H9 (cell line): Measurements from ENCODE around the gene PPOX. TPM values are rescaled to one million over a fixed set of nuclear protein-coding genes. Genes with fewer than 3 reads are reported as not detected.

Source experiments
- DNase-seq: peaks from one replicate; pipeline ENCODE4 v3.0.0-alpha.2; 2017
- H2AFZ ChIP-seq: one replicate; pipeline ENCODE4 v1.6.1; 2013; ENCODE audit warnings: mild to moderate bottlenecking, low read length, control low read depth, moderate library complexity
- H2AK5ac ChIP-seq: 2 replicates; pipeline ENCODE4 v1.6.1; 2013; ENCODE audit warnings: low read length, control low read depth, mixed read lengths; ENCODE audit not compliant: insufficient read length
- H2BK120ac ChIP-seq: one replicate; pipeline ENCODE4 v1.6.1; 2013; ENCODE audit warnings: low read depth, mild to moderate bottlenecking, low read length, control low read depth, inconsistent platforms; ENCODE audit not compliant: poor library complexity, severe bottlenecking
- H2BK12ac ChIP-seq: 2 replicates; pipeline ENCODE4 v1.6.1; 2013; ENCODE audit warnings: low read length, control low read depth, mixed read lengths, low read depth; ENCODE audit not compliant: insufficient read length
- H2BK15ac ChIP-seq: 2 replicates; pipeline ENCODE4 v1.6.1; 2013; ENCODE audit warnings: low read depth, low read length, control low read depth
- H2BK20ac ChIP-seq: one replicate; pipeline ENCODE4 v1.6.1; 2013; ENCODE audit warnings: low read depth, mild to moderate bottlenecking, low read length, control low read depth, inconsistent platforms; ENCODE audit not compliant: poor library complexity, severe bottlenecking
- H2BK5ac ChIP-seq: 2 replicates; pipeline ENCODE4 v1.6.1; 2013; ENCODE audit warnings: low read length, control low read depth, mixed read lengths; ENCODE audit not compliant: insufficient read length
- H3K14ac ChIP-seq: 2 replicates; pipeline ENCODE4 v1.6.1; 2013; ENCODE audit warnings: low read length, control low read depth; ENCODE audit not compliant: insufficient read depth
- H3K18ac ChIP-seq: 2 replicates; pipeline ENCODE4 v1.6.1; 2013; ENCODE audit warnings: low read depth, mild to moderate bottlenecking, mixed read lengths, low read length, control low read depth; ENCODE audit not compliant: insufficient read length
- H3K23ac ChIP-seq: 2 replicates; pipeline ENCODE4 v1.6.1; 2013; ENCODE audit warnings: low read length, control low read depth, mixed read lengths, low read depth; ENCODE audit not compliant: insufficient read length
- H3K23me2 ChIP-seq: 2 replicates; pipeline ENCODE4 v1.6.1; 2013; ENCODE audit warnings: low read depth, mild to moderate bottlenecking, mixed read lengths, low read length, control low read depth; ENCODE audit not compliant: insufficient read length, poor library complexity, severe bottlenecking
- H3K27ac ChIP-seq: 2 replicates; pipeline ENCODE4 v1.5.1; 2013; ENCODE audit warnings: low read length, control low read depth, mixed read lengths, low read depth; ENCODE audit not compliant: insufficient read length
- H3K27me3 ChIP-seq: 2 replicates; pipeline ENCODE4 v1.6.1; 2013; ENCODE audit warnings: low read length, control low read depth, inconsistent platforms; ENCODE audit not compliant: insufficient read depth
- H3K4ac ChIP-seq: 2 replicates; pipeline ENCODE4 v1.6.1; 2013; ENCODE audit warnings: low read depth, mild to moderate bottlenecking, control low read depth, inconsistent platforms, low read length, moderate library complexity
- H3K4me1 ChIP-seq: 2 replicates; pipeline ENCODE4 v1.6.1; 2013; ENCODE audit warnings: low read length, control low read depth, inconsistent platforms; ENCODE audit not compliant: insufficient read depth
- H3K4me2 ChIP-seq: 2 replicates; pipeline ENCODE4 v1.6.1; 2013; ENCODE audit warnings: low read length, control low read depth, mixed read lengths; ENCODE audit not compliant: insufficient read length, insufficient read depth
- H3K56ac ChIP-seq: 2 replicates; pipeline ENCODE4 v1.6.1; 2013; ENCODE audit warnings: low read depth, mild to moderate bottlenecking, mixed read lengths, low read length, control low read depth; ENCODE audit not compliant: insufficient read length
- H3K79me1 ChIP-seq: 2 replicates; pipeline ENCODE4 v1.6.1; 2013; ENCODE audit warnings: low read depth, mild to moderate bottlenecking, moderate library complexity, low read length, control low read depth, inconsistent platforms; ENCODE audit not compliant: insufficient read depth, poor library complexity, severe bottlenecking
- H3K79me2 ChIP-seq: 2 replicates; pipeline ENCODE4 v1.6.1; 2013; ENCODE audit warnings: low read length, control low read depth, inconsistent platforms; ENCODE audit not compliant: insufficient read depth
- H3K9ac ChIP-seq: 2 replicates; pipeline ENCODE4 v1.6.1; 2013; ENCODE audit warnings: low read length, control low read depth, mixed read lengths; ENCODE audit not compliant: insufficient read length; ENCODE audit errors: extremely low read depth
- H3K9me3 ChIP-seq: one replicate; pipeline ENCODE4 v1.6.1; 2013; ENCODE audit warnings: low read depth, low read length, inconsistent platforms; ENCODE audit not compliant: control insufficient read depth
- H3T11ph ChIP-seq: one replicate; pipeline ENCODE4 v1.6.1; 2013; ENCODE audit warnings: mild to moderate bottlenecking, low read length, control low read depth, inconsistent platforms
- H4K20me1 ChIP-seq: one replicate; pipeline ENCODE4 v1.6.1; 2013; ENCODE audit not compliant: control insufficient read depth, insufficient read length, insufficient read depth
- H4K5ac ChIP-seq: 2 replicates; pipeline ENCODE4 v1.6.1; 2013; ENCODE audit warnings: low read depth, mild to moderate bottlenecking, mixed read lengths, low read length, control low read depth; ENCODE audit not compliant: insufficient read length
- H4K8ac ChIP-seq: replicated peaks from 2 replicates; pipeline ENCODE4 v1.6.1; 2013; ENCODE audit warnings: low read length, control low read depth, mixed read lengths, low read depth; ENCODE audit not compliant: insufficient read length
- H4K91ac ChIP-seq: 2 replicates; pipeline ENCODE4 v1.6.1; 2013; ENCODE audit warnings: low read depth, mild to moderate bottlenecking, moderate library complexity, mixed read lengths, low read length, control low read depth; ENCODE audit not compliant: insufficient read length
- H3K27ac Mint-ChIP-seq, 3 experiments: 2 replicates in 2 of 3; 3 replicates in 1 of 3; pipeline ENCODE4 v1.8.0; 2020 to 2021; ENCODE audit warnings: mixed read lengths in 3 of 3, mild to moderate bottlenecking in 1 of 3, moderate library complexity in 1 of 3
- H3K27me3 Mint-ChIP-seq: 2 replicates; pipeline ENCODE4 v1.8.0; 2021; ENCODE audit warnings: low read depth, mild to moderate bottlenecking, moderate library complexity, mixed read lengths
- H3K36me3 Mint-ChIP-seq, 3 experiments: 2 replicates in 2 of 3; 3 replicates in 1 of 3; pipeline ENCODE4 v1.8.0; 2020 to 2021; ENCODE audit warnings: low read depth in 3 of 3, mixed read lengths in 3 of 3; ENCODE audit not compliant: insufficient read depth in 1 of 3
- H3K4me1 Mint-ChIP-seq, 2 experiments: 2 replicates each; pipeline ENCODE4 v1.8.0; 2020; ENCODE audit warnings: mixed read lengths in 2 of 2
- H3K4me3 Mint-ChIP-seq, 2 experiments: 2 replicates in 1 of 2; 3 replicates in 1 of 2; pipeline ENCODE4 v1.8.0; 2020 to 2021; ENCODE audit warnings: mild to moderate bottlenecking in 2 of 2, mixed read lengths in 2 of 2, moderate library complexity in 1 of 2
- H3K9me3 Mint-ChIP-seq, 2 experiments: 2 replicates in 1 of 2; 3 replicates in 1 of 2; pipeline ENCODE4 v1.8.0; 2020; ENCODE audit warnings: mild to moderate bottlenecking in 2 of 2, mixed read lengths in 2 of 2, moderate library complexity in 1 of 2
- WGBS: extraction: QIAGEN DNeasy Blood & Tissue Kit; methylation state at CpG from one replicate; pipeline ENCODE4 v1.1.7; 2013; ENCODE audit warnings: missing lambda C conversion rate, low lambda C conversion rate, mixed read lengths; ENCODE audit not compliant: insufficient read length; ENCODE audit errors: extremely low coverage; 5-methylcytosine and 5-hydroxymethylcytosine counted together
- total RNA-seq: library from RNA; stranded (reverse); gene quantifications from 2 replicates; pipeline ENCODE4 v1.2.1, GENCODE V29; 2021
- TF ChIP-seq, protein P1 (sequence below): fragments of 200-600 bp; sonication (generic); conservative IDR thresholded peaks from 3 replicates; pipeline ENCODE4 v1.8.0; 2021; ENCODE audit warnings: antibody characterized with exemption, mild to moderate bottlenecking

PPOX gene
- total RNA-seq, 1 experiment from 2014 or later = 39.8 TPM

- Histone ChIP-seq H2BK15ac (no peak overlapping the region), H2AFZ (no peak overlapping the region), H3K9ac (no peak overlapping the region), H4K91ac (no peak overlapping the region), H3K4me2 (no peak overlapping the region), H3T11ph (no peak overlapping the region), H3K79me1 (no peaks in the 10 kb centered on the region), H3K23me2 (no peaks in the 10 kb centered on the region), H4K8ac (no peak overlapping the region), H3K18ac (no peak overlapping the region), H2BK5ac (no peak overlapping the region), H3K14ac (no peak overlapping the region), H3K27me3 (no peaks in the 10 kb centered on the region), H2BK20ac (no peak overlapping the region), H2BK120ac (no peak overlapping the region), H3K79me2 (no peaks in the 10 kb centered on the region), H2AK5ac (no peak overlapping the region), H3K9me3 (no peaks in the 10 kb centered on the region), H2BK12ac (no peak overlapping the region), H3K56ac (no peak overlapping the region), H3K27ac (no peak overlapping the region), H4K20me1 (no peaks in the 10 kb centered on the region), H3K4ac (no peak overlapping the region), H4K5ac (no peak overlapping the region), H3K4me1 (peaks cover 4% of the 10 kb centered on the region; the same call in 1 of the 2 replicates), H3K23ac (no peak overlapping the region)
- TF ChIP-seq, protein P1, sequence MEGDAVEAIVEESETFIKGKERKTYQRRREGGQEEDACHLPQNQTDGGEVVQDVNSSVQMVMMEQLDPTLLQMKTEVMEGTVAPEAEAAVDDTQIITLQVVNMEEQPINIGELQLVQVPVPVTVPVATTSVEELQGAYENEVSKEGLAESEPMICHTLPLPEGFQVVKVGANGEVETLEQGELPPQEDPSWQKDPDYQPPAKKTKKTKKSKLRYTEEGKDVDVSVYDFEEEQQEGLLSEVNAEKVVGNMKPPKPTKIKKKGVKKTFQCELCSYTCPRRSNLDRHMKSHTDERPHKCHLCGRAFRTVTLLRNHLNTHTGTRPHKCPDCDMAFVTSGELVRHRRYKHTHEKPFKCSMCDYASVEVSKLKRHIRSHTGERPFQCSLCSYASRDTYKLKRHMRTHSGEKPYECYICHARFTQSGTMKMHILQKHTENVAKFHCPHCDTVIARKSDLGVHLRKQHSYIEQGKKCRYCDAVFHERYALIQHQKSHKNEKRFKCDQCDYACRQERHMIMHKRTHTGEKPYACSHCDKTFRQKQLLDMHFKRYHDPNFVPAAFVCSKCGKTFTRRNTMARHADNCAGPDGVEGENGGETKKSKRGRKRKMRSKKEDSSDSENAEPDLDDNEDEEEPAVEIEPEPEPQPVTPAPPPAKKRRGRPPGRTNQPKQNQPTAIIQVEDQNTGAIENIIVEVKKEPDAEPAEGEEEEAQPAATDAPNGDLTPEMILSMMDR = no peak
- Mint-ChIP-seq H3K36me3 (peaks cover 12 to 29% (median 28%) of the 10 kb centered on the region in 3 experiments; a peak in 6 of 7 replicates), H3K27me3 (no peaks in the 10 kb centered on the region), H3K27ac (peak overlapping the region in 1 of 3 experiments; percentile 86; a peak in 1 of 7 replicates), H3K4me1 (peaks cover 17 to 28% of the 10 kb centered on the region in 2 experiments), H3K9me3 (no peaks in the 10 kb centered on the region), H3K4me3 (no peak overlapping the region)
- no CpG with 5 or more reads among the region's 7 CpGs for WGBS
- DNase-seq = no peak
These were observed 50.9 kb downstream of the PPOX start for GRCh38 chr1:161216945-161217712.
